Measurements from ENCODE around the gene ZNF609. TPM values are rescaled to one million over a fixed set of nuclear protein-coding genes. Genes with fewer than 3 reads are reported as not detected.
"Not testable (repeated sequence)": the region's sequence is repeated elsewhere in the genome, so short reads cannot be mapped to it uniquely, and the experiment has no call there.

The ZNF609 gene
- total RNA-seq, 1 donor from 2014 or later: 48.2 TPM

GRCh38 chr15:64599226-64599625 lies 138.8 kb downstream of the ZNF609 start:
- intact Hi-C loops (cut with DNase I): no loop called here
- no peak for ATAC-seq
- DNase-seq (ENCODE audit: low spot score): no peak

DNA sequence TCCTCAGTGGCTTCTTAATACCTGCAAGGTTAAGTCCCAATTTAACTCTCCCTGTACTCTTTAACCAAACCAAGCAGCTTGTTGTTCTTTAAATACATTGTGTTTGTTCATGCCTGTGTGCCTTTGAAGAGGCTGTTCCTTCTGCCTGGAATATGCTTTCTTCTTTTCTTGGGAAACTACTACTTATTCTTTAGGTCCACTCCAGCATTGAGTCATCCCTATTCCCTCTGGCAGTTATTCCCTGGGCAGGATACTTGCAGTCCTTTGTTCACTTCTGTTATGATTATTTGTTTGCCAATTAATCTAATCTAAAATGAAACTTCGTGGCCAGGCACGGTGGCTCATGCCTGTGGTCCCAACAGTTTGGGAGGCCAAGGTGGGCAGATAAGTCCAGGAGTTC lies 139.3 kb downstream of the ZNF609 start:
- DNase-seq (ENCODE audit: low spot score): no peak
- ATAC-seq: no peak
- intact Hi-C loops (cut with DNase I): no loop called here

DNA sequence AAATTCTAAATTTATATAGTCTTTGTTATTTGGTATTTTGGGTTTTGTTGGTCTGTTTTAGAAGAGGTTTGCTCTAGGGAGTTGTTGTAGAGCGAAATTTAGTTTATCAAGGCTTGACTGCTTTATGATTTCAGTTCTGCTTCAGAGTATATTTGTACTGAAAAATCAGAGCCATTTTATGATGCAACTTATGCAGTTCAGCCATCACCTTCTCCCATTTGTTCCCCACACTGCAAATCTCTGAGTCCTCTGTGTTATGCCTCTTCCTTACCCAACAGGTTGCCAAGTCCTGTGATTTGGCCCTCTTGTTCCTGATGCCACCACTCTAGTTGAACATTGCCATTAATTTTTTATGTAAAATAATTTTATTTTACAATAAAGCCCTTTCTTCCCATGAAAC lies 140.4 kb downstream of the ZNF609 start:
- intact Hi-C loops (cut with DNase I): no loop called here
- ATAC-seq (no peak), DNase-seq (ENCODE audit: low spot score) (no peak)

GRCh38 chr15:64604319-64604718 lies 143.9 kb downstream of the ZNF609 start:
- no peak for DNase-seq (ENCODE audit: low spot score)
- intact Hi-C loops (cut with DNase I): no loop called here
- ATAC-seq: no peak

DNA sequence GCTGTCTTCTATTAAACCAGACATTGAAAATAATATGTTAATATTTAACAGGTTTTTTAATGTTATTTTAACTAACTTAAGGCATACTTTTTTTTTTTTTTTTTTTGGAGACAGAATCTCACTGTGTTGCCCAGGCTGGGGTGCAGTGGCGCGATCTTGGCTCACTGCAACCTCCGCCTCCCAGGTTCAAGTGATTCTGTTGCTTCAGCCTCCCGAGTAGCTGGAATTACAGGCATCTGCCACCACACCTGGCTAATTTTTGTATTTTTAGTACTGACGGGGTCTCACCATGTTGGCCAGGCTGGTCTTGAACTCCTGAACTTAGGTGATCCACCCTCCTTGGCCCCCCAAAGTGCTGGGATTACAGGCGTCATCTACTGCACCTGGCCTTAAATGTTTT lies 147.0 kb downstream of the ZNF609 start:
- intact Hi-C loops (cut with DNase I); DNase-seq (ENCODE audit: low spot score); ATAC-seq: not testable (repeated sequence)

DNA sequence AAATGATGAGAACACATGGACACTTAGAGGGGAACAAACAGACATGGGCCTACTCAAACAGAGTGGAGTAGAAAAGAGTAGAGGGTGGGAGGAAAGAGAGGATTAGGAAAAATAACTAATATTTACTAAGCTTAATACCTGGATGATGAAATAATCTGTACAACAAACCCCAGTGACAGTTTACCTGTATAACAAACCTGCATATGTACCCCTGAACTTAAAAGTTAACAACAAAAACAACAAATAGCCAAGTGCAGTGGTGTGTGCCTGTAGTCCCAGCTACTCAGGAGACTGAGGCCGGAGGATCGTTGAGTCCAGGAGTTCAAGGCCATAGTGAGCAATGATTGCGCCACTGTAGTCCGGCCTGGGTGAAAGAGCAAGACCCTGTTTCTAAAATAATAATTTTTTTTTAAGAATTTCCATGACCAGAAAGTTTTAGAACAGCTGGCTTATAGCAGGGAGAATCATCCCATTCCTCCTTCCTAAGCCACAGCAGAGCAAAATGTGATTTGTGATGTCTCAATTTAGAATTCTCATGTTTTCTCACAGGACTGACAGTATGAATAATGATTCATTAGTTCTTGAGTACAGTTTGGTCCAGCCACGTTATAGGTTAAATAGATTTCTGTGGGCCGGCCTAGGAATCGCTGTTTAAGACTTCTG lies 150.0 kb downstream of the ZNF609 start:
- DNase-seq (ENCODE audit: low spot score) (no peak), ATAC-seq (no peak)
- intact Hi-C loops (cut with DNase I): no loop called here

DNA sequence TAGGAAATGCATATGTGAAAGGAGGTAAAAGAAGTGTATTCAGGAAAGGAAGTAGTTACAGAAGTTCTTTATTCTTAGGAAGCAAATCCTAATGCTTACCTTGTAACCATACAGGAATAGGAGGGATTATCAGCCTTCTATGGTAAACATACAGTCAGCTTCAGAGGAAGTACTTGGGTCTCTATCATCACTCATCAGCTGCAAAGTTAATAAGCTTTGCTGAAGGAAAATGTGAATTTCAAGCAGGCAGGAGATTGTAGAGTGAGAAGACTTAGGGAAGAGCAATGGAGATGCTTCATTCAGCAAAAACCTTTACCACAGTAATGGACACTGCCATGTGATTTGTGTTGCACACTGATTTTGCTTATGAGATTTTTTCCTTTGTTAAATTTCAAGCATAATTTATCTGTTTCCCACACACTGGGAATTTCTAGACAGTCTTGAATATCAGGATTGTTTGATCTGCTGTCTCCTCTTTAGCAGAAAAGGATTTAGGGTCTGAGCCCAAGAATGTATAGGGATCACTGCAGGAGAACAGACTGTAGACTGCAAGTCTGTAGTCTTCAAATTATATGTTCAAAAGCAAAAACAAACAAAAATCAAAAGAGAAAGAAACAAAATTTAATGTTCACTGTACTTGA lies 150.8 kb downstream of the ZNF609 start:
- intact Hi-C loops (cut with DNase I): no loop called here
- DNase-seq (ENCODE audit: low spot score) (no peak), ATAC-seq (no peak)

- DNase-seq (ENCODE audit: low spot score) (no peak), ATAC-seq (no peak)
- intact Hi-C loops (cut with DNase I): no loop called here
These were observed 154.1 kb downstream of the ZNF609 start for GRCh38 chr15:64614519-64614918.

DNA sequence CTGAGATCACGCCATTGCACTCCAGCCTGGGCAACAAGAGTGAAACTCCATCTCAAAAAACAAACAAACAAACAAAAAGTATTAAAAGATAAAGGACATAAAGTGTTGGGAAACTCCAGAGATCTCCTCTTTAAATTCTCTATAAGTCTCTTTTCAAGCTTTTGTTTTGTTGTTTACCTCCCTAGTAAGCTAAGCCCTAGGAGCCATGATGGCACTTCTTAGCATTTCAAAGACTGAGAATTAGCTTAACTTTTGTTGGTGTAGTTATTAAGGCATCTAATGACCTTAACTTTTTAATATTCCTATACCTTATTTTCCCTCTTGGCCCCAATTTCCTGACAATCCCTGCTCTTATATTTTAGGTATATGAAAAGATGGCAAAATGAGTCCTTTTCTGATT lies 157.3 kb downstream of the ZNF609 start:
- ATAC-seq: no peak
- intact Hi-C loops (cut with DNase I): no loop called here

GRCh38 chr15:64618138-64618537 lies 157.8 kb downstream of the ZNF609 start:
- intact Hi-C loops (cut with DNase I): no loop called here
- no peak for DNase-seq (ENCODE audit: low spot score)
- ATAC-seq: no peak

More for the DNA sequence above, 157.3 kb downstream of the ZNF609 start:
- no peak for DNase-seq (ENCODE audit: low spot score)

DNA sequence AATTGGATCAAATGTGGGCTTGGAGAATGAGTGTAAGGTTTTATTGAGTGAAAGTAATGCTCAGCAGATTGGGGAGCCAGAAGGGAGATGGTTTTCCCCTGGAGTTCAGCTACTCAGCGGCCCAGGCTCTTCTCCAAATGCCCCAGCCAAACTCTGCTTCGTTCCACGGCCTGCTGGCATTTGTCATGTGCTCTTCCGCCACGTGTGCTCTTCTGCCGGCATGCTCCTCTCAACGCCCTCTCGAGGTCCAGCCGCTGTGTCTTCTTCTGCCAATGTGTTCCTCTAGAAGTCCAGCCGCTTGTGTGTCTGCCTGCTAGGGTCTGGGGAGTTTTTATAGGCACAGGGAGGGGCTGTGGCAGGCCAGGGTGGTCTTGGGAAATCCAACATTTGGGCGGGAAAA lies 158.2 kb downstream of the ZNF609 start:
- no peak for DNase-seq (ENCODE audit: low spot score)
- no peak for ATAC-seq
- intact Hi-C loops (cut with DNase I): no loop called here

DNA sequence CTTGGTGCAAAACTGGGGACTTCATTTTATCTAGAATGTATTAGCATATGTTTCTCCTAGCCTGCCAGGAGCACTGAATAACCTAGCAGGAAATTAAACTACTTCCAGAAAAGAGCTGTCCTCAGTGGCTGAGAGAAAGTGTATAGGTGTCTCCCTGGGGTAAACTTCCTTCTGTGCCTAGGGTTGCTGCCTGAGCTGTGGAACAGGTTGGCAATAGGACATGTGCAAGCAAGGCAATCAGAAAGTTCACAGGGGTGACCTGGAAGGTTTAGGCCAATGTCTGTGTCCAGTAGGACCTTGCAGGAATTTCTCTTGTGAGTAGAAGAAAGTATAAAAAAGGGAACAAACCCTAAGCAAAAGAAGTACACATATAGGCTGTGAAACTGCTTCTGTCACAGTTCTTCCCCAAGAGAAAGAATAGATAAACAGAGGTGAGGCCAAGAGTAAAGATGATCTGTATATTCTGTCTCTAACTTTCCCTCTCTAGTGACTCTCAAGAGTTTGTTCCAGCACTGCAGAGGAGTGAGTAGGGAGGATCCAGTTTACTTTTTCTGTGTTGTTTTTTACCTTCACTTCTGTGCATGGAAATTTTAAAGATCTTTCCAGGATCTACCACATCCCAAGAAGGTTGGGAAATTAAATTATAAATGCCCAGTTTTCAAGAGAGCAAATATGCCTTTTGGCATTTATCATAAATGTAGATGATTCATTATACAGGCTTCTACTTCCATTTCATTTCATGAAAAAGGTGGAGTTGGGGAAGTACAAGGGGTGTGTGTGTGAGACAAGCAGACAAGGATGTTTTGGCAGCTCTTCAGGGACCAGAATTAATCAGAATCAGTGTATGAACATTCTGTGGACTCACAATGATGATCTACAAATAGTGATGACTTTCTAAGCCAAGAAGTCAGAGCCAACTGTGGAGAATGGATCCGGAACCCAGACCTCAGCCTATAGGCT lies 159.8 kb downstream of the ZNF609 start:
- intact Hi-C loops (cut with DNase I): no loop called here
- no peak for DNase-seq (ENCODE audit: low spot score)
- ATAC-seq: no peak

GRCh38 chr15:64621056-64621455 lies 160.7 kb downstream of the ZNF609 start:
- intact Hi-C loops (cut with DNase I): no loop called here
- ATAC-seq (no peak), DNase-seq (ENCODE audit: low spot score) (no peak)

- no peak for ATAC-seq
- intact Hi-C loops (cut with DNase I): no loop called here
- DNase-seq (ENCODE audit: low spot score): no peak
These were observed 162.3 kb downstream of the ZNF609 start for GRCh38 chr15:64622410-64623260.

DNA sequence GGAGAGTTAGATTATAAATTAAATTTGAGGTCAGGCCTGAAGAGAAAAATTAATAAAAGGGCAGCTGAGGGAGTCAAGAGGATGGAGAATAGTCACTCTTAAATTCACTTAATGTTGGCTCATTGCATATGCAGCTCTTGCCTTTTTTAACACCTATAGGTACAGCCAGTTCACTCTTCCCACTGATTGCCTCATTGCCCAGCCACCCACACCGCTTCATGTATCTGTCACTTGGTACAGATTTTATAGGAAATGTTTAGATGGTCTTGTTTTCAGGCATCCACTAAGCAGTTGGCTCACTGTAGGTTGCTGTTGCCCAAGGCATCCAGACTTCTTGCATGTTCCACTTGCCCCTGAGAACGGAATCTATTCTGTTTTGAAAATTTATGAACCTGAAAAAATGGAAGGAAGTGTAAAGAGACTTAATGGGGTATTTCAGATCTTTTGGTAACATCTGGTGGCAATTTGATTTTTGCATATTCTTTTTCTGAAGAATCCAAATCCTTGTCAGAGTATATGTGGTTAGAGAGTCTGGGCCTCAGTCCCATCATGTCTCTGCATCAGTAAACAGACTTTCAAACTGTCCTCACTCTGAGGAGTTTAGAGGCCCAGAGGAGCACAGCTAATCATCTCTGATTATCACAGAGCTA lies 163.1 kb downstream of the ZNF609 start:
- intact Hi-C loops (cut with DNase I): no loop called here
- ATAC-seq: no peak

GRCh38 chr15:64624242-64624641 lies 163.9 kb downstream of the ZNF609 start:
- intact Hi-C loops (cut with DNase I): no loop called here
- DNase-seq (ENCODE audit: low spot score): no peak
- no peak for ATAC-seq

More for the DNA sequence above, 163.1 kb downstream of the ZNF609 start:
- DNase-seq (ENCODE audit: low spot score): no peak

- DNase-seq (ENCODE audit: low spot score) (no peak), ATAC-seq (no peak)
- intact Hi-C loops (cut with DNase I): no loop called here
These were observed 168.7 kb downstream of the ZNF609 start for GRCh38 chr15:64629063-64629462.

GRCh38 chr15:64630396-64631107 lies 170.2 kb downstream of the ZNF609 start:
- DNase-seq (ENCODE audit: low spot score) (no peak), ATAC-seq (peak; percentile 47)
- intact Hi-C loops (cut with DNase I): no loop called here

Data from sciatic nerve (tissue), 2 donors.